ENCODE measurements around the gene PSD2.

PSD2 gene

DNA sequence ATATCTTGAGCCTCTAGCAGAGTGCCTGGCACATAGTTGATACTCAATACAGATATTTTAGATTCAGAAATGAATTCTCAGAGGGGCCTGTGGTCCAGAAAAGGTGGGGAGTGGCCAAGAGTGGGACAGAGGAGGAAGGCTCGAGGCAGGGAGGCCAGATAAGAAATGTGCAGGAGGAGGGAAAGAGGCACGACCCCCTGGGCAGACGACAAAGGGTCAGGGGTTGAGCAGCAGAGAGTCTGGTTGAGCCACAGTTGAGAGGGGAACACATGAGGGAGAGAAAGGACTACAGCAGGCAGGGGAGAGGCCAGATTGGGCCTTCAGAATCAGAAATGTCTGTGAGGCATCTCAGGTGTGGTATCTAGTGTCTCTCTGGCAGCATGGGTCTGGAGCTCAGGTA lies 89.1 kb downstream of the PSD2 start:
- TF ChIP-seq, protein P1, sequence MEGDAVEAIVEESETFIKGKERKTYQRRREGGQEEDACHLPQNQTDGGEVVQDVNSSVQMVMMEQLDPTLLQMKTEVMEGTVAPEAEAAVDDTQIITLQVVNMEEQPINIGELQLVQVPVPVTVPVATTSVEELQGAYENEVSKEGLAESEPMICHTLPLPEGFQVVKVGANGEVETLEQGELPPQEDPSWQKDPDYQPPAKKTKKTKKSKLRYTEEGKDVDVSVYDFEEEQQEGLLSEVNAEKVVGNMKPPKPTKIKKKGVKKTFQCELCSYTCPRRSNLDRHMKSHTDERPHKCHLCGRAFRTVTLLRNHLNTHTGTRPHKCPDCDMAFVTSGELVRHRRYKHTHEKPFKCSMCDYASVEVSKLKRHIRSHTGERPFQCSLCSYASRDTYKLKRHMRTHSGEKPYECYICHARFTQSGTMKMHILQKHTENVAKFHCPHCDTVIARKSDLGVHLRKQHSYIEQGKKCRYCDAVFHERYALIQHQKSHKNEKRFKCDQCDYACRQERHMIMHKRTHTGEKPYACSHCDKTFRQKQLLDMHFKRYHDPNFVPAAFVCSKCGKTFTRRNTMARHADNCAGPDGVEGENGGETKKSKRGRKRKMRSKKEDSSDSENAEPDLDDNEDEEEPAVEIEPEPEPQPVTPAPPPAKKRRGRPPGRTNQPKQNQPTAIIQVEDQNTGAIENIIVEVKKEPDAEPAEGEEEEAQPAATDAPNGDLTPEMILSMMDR (IDR thresholded peaks at IDR 0.05; ENCODE audit: extremely low read depth, missing control alignments): no peak
- DNase-seq (ENCODE audit: low spot score): no peak

DNA sequence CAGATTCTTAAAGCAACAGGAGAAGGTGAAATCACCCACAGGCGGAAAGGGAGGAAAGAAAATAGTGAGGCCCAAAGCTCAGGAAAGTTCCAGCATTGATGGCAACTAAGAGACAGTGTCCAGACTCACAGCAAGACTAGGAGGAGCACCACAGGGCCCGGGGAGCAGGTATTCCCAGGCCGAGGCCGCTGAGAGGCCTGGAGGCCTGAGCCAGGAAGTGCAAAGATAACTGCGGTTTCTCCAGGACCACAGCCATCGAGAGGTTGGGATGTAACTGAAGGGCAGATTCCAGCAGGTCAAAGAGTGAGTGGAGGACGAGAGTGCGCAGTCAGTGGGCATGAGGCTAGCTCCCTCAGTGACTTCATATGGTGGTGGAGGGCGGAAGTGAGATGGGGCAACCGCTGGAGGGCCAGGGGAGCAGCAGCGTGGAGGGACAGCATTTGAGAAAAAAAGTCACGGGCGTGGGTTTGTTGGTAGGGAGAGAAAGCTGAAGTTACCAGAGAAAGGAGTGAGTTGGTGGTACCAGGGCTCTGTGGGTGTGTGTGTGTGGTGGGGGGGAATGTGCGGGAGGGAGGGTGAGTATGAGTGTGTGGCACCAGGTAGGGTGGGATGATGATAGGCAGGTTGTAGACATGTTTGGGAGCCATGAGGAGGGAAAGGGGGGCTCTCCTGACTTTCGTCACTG lies 89.7 kb downstream of the PSD2 start:
- no peak for DNase-seq (ENCODE audit: low spot score)
- TF ChIP-seq, protein P1 (IDR thresholded peaks at IDR 0.05; ENCODE audit: extremely low read depth, missing control alignments): no peak

DNA sequence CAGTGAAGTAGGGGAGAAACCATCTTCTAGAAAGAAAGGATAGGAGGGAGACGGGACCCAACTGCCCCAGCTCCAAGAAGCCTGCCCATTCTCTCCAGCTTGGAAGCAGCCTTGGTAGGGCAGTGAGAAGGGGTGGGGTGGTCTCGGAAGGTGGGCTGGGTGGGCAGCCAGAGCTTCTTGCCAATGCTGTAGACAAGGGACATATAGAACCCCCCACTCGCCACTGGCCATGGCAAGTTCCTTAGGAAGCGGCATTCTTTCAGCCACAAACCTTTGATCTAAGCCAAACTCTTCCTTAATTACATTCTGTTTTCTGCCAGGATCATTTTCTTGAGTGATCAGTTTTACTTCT lies 90.2 kb downstream of the PSD2 start:
- TF ChIP-seq, protein P1 (IDR thresholded peaks at IDR 0.05; ENCODE audit: extremely low read depth, missing control alignments): no peak
- DNase-seq (ENCODE audit: low spot score): no peak

DNA sequence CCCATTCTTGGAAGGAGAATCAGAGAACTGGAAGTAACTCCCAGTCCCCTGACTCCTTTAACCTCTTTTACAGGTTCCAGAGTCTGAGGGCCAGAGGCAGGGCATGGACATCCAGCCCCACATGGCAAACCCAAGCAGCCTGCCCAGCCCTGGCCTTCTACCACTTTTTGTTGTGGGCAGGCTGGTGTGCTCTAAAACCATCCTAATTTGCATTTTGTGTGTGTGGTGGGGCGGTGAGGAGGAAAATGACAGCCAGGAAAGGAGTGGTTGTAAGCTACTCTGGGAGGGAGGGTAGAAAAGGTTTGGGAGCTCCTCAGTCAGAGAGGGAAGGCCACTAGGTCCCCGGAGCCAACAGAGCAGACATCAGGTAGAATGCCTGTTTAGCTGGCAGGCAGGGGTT lies 90.6 kb downstream of the PSD2 start:
- no peak for DNase-seq (ENCODE audit: low spot score)
- TF ChIP-seq, protein P1 (IDR thresholded peaks at IDR 0.05; ENCODE audit: extremely low read depth, missing control alignments): no peak

DNA sequence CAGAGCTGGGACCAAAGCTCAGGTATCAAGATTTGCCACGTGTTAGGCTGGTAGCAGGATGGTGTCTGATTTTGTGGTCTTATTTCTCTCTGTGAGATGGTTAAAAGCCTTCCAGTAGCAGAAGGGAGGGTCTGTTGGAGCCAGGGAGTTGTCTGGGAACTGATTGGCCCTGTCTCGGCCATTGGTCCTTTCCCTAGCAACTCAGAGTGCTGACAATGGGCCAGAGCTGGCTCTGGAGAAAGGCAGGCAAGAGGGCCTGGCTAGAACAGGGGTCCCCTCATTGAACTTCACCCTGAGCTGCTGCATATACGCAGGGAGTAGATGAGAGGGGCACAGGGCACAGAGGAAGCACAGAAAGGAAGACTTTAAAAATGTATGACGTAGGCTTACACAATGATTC lies 92.8 kb downstream of the PSD2 start:
- no peak for DNase-seq (ENCODE audit: low spot score)
- TF ChIP-seq, protein P1 (IDR thresholded peaks at IDR 0.05; ENCODE audit: extremely low read depth, missing control alignments): no peak

DNA sequence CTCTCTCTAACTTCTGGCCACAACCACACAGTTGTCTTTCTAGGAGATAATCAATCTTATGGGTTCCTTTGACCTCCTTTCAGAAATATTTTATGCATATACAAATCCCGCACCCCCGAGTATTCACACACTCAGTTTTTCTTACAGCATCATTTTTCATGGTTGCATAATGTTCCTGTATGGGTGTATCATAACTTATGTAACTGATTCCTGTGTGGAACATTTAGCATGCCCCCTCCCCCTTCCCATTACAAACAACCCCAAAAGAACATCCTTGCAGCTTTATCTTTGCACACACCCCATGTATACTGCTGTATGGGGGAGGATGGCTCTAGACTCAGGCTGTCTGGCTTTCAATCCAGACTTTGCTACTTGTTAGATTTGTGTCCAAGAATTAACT lies 93.8 kb downstream of the PSD2 start:
- TF ChIP-seq, protein P1 (IDR thresholded peaks at IDR 0.05; ENCODE audit: extremely low read depth, missing control alignments): no peak

DNA sequence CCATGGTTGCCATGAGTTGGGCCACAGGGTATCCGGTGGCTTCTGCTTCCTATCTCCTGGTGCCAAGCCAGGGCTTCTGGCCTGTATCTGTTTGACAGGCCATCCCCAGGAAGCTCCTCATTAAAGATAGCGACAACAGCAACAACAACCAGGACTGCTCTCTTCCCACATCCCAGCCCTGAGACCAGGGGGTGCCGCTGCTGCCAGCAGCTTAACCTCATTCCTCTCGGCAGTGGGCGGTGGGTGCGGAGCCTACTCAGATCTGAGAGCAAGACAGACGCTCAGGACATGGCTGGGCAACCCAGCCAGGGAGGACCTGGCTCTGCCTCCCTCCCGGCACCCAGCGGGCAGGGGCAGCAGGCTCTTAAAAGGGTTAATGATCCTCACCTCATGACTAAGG lies 98.3 kb downstream of the PSD2 start:
- TF ChIP-seq, protein P1 (IDR thresholded peaks at IDR 0.05; ENCODE audit: extremely low read depth, missing control alignments): no peak
- DNase-seq (ENCODE audit: low spot score): no peak

More for the DNA sequence above, 93.8 kb downstream of the PSD2 start:
- no peak for DNase-seq (ENCODE audit: low spot score)
